HepG2 (cell line): Measurements from ENCODE around the gene ANO9. TPM values are rescaled to one million over a fixed set of nuclear protein-coding genes. Genes with fewer than 3 reads are reported as not detected.

Experiments used
- EP300 ChIP-seq, 3 experiments: sonication (generic) in 1 of 3; formaldehyde crosslinking in 1 of 3; IDR thresholded peaks; 2 replicates each; pipeline versions ENCODE4 v1.5.1 to v1.6.1; 2011 to 2020; ENCODE audit warnings: low read depth in 2 of 3, low read length in 2 of 3, borderline replicate concordance in 1 of 3, improper control_type of control experiment in 1 of 3, mild to moderate bottlenecking in 1 of 3, missing genetic modification reagents in 1 of 3, moderate library complexity in 1 of 3
- HOXA5 ChIP-seq: sonication (generic); formaldehyde crosslinking; IDR thresholded peaks from 2 replicates; pipeline ENCODE4 v1.4.0; 2020; ENCODE audit warnings: missing genetic modification reagents
- MAZ ChIP-seq, 2 experiments: sonication (generic) in 1 of 2; formaldehyde crosslinking in 1 of 2; IDR thresholded peaks; 2 replicates each; pipeline versions ENCODE4 v1.5.0 to v1.6.1; 2012 to 2020; ENCODE audit warnings: low read depth in 2 of 2, mild to moderate bottlenecking in 2 of 2, borderline replicate concordance in 1 of 2, improper control_type of control experiment in 1 of 2, low read length in 1 of 2, missing genetic modification reagents in 1 of 2, moderate library complexity in 1 of 2
- PHF21A ChIP-seq: sonication (generic); formaldehyde crosslinking; IDR thresholded peaks from 2 replicates; pipeline ENCODE4 v1.5.0; 2020; ENCODE audit warnings: mild to moderate bottlenecking, missing genetic modification reagents
- TAF1 ChIP-seq: sonication (generic); formaldehyde crosslinking; IDR thresholded peaks from 2 replicates; pipeline ENCODE4 v1.4.0; 2020; ENCODE audit warnings: missing genetic modification reagents
- TIGD3 ChIP-seq: sonication (generic); formaldehyde crosslinking; IDR thresholded peaks from 2 replicates; pipeline ENCODE4 v1.5.1; 2020; ENCODE audit warnings: mild to moderate bottlenecking, missing genetic modification reagents, borderline replicate concordance
- ZNF264 ChIP-seq: sonication (generic); formaldehyde crosslinking; IDR thresholded peaks from 2 replicates; pipeline ENCODE4 v1.4.0; 2020; ENCODE audit warnings: missing genetic modification reagents
- ZNF550 ChIP-seq: sonication (generic); formaldehyde crosslinking; IDR thresholded peaks from 2 replicates; pipeline ENCODE4 v1.4.0; 2020; ENCODE audit warnings: mild to moderate bottlenecking, missing genetic modification reagents, borderline replicate concordance
- polyA plus RNA-seq, 8 experiments: library from polyadenylated mRNA; depleted of rRNA in 3 of 8; stranded (reverse) in 7 of 8; unstranded in 1 of 8; fragments of >200 nt; fragmentation: Illumina TruSeq in 4 of 8; extraction: Trizol in 4 of 8; gene quantifications; 2 replicates each; pipeline versions ENCODE4 v1.2.1 to v1.2.3, GENCODE V29; 2011 to 2016; ENCODE audit warnings: low read depth in 4 of 8, missing spikeins in 1 of 8, mixed read lengths in 1 of 8; ENCODE audit not compliant: insufficient read depth in 1 of 8
- total RNA-seq, 5 experiments: library from RNA; depleted of rRNA; stranded (reverse); fragments of >200 nt; fragmentation: Illumina TruSeq; extraction: Trizol; gene quantifications; 2 replicates each; pipeline ENCODE4 v1.2.3, GENCODE V29; 2016; ENCODE audit warnings: low read depth in 1 of 5
- TF ChIP-seq, protein P1 (sequence below): sonication (generic); formaldehyde crosslinking; IDR thresholded peaks from 2 replicates; pipeline ENCODE4 v1.5.1; 2020; ENCODE audit warnings: missing genetic modification reagents, mild to moderate bottlenecking, borderline replicate concordance
- TF ChIP-seq, protein P2 (sequence below): sonication (generic); formaldehyde crosslinking; IDR thresholded peaks from 2 replicates; pipeline ENCODE4 v1.4.0; 2020; ENCODE audit warnings: missing genetic modification reagents
- TF ChIP-seq, protein P3 (sequence below): sonication (generic); formaldehyde crosslinking; IDR thresholded peaks from 2 replicates; pipeline ENCODE4 v1.4.0; 2020; ENCODE audit warnings: missing genetic modification reagents
- TF ChIP-seq, protein P4 (sequence below): sonication (generic); formaldehyde crosslinking; IDR thresholded peaks from 2 replicates; pipeline ENCODE4 v1.8.0; 2022; ENCODE audit warnings: missing genetic modification reagents, mild to moderate bottlenecking, inconsistent platforms, borderline replicate concordance
- TF ChIP-seq, protein P5 (sequence below): IDR thresholded peaks from 2 replicates; pipeline ENCODE4 v1.6.1; 2018; ENCODE audit warnings: missing genetic modification reagents, mild to moderate bottlenecking, missing compliant biosample characterization

Gene ANO9
- total and polyA plus RNA-seq, 2 of the 13 experiments (the other 11 are each of a cell fraction or from before 2014, with no cell fraction given): 8.9 to 14.3 TPM

DNA sequence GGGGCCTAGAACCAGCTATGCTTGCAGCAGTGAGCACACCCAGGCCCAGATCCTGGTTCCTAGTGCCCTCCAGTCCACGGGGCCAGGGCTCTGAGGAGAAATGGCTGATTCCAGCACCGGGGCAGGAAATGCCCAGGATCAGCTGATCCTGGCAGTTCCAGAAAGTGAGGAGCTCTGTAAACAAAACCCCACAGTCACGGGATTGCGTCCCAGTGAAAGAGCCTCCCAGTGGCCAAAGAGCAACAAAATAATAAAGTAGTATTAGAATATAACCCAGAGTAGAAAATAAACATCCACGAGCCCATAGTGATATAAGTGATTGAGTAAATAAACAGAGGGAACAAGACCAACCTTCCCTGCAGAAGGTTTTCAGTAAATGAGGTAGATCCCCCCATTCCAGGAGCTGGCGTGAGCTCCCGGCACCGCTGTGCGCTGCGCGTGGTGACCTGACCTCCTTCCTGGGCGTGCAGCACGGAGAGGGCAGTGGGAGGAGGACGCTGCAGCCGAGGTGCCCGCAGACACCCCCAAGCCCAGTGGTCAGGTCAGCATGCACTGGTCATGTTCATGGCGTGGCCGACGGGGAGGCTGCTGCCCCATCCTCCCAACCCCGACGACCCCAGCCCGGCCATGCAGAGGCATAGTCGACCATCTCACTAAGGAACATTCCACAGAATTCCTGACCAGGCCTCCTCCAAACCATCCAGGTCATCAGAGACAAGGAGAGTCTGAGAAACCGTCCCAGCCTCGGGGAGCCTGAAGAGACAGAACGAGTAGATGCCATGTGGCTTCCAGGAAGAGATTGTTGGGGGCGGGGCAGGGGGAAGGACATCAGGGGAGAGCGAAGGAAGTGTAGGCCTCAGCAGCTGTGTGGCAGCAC lies 28.1 kb upstream of the ANO9 start (continued):
- TF ChIP-seq, protein P1, sequence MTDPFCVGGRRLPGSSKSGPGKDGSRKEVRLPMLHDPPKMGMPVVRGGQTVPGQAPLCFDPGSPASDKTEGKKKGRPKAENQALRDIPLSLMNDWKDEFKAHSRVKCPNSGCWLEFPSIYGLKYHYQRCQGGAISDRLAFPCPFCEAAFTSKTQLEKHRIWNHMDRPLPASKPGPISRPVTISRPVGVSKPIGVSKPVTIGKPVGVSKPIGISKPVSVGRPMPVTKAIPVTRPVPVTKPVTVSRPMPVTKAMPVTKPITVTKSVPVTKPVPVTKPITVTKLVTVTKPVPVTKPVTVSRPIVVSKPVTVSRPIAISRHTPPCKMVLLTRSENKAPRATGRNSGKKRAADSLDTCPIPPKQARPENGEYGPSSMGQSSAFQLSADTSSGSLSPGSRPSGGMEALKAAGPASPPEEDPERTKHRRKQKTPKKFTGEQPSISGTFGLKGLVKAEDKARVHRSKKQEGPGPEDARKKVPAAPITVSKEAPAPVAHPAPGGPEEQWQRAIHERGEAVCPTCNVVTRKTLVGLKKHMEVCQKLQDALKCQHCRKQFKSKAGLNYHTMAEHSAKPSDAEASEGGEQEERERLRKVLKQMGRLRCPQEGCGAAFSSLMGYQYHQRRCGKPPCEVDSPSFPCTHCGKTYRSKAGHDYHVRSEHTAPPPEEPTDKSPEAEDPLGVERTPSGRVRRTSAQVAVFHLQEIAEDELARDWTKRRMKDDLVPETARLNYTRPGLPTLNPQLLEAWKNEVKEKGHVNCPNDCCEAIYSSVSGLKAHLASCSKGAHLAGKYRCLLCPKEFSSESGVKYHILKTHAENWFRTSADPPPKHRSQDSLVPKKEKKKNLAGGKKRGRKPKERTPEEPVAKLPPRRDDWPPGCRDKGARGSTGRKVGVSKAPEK (CRISPR knock-in tag): no peak
- TF ChIP-seq HOXA5 (CRISPR knock-in tag): 0 out of 2 replicates have a peak, but pooled peaks have one; percentile 53
- no peak for TF ChIP-seq ZNF550
- TF ChIP-seq EP300 (IDR thresholded peaks at IDR 0.05; ENCODE audit: low read depth in 2 of 2, low read length in 2 of 2): peak in 1 of 2 experiments; percentile 52; a peak in 2 of 4 replicates
- TF ChIP-seq EP300 (CRISPR knock-in tag; IDR thresholded peaks at IDR 0.05; ENCODE audit: borderline replicate concordance): no peak
- TF ChIP-seq, protein P2, sequence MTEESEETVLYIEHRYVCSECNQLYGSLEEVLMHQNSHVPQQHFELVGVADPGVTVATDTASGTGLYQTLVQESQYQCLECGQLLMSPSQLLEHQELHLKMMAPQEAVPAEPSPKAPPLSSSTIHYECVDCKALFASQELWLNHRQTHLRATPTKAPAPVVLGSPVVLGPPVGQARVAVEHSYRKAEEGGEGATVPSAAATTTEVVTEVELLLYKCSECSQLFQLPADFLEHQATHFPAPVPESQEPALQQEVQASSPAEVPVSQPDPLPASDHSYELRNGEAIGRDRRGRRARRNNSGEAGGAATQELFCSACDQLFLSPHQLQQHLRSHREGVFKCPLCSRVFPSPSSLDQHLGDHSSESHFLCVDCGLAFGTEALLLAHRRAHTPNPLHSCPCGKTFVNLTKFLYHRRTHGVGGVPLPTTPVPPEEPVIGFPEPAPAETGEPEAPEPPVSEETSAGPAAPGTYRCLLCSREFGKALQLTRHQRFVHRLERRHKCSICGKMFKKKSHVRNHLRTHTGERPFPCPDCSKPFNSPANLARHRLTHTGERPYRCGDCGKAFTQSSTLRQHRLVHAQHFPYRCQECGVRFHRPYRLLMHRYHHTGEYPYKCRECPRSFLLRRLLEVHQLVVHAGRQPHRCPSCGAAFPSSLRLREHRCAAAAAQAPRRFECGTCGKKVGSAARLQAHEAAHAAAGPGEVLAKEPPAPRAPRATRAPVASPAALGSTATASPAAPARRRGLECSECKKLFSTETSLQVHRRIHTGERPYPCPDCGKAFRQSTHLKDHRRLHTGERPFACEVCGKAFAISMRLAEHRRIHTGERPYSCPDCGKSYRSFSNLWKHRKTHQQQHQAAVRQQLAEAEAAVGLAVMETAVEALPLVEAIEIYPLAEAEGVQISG (CRISPR knock-in tag): peak; percentile 52; the same call in 1 of the 2 replicates
- TF ChIP-seq TIGD3 (CRISPR knock-in tag): no peak
- TF ChIP-seq MAZ (IDR thresholded peaks at IDR 0.05; ENCODE audit: borderline replicate concordance, low read depth, low read length): peak; percentile 60; the same call in 1 of the 2 replicates
- no peak for TF ChIP-seq MAZ (CRISPR knock-in tag; IDR thresholded peaks at IDR 0.05; ENCODE audit: low read depth)
- TF ChIP-seq, protein P3, sequence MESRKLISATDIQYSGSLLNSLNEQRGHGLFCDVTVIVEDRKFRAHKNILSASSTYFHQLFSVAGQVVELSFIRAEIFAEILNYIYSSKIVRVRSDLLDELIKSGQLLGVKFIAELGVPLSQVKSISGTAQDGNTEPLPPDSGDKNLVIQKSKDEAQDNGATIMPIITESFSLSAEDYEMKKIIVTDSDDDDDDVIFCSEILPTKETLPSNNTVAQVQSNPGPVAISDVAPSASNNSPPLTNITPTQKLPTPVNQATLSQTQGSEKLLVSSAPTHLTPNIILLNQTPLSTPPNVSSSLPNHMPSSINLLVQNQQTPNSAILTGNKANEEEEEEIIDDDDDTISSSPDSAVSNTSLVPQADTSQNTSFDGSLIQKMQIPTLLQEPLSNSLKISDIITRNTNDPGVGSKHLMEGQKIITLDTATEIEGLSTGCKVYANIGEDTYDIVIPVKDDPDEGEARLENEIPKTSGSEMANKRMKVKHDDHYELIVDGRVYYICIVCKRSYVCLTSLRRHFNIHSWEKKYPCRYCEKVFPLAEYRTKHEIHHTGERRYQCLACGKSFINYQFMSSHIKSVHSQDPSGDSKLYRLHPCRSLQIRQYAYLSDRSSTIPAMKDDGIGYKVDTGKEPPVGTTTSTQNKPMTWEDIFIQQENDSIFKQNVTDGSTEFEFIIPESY (CRISPR knock-in tag): peak; percentile 75; the same call in 1 of the 2 replicates
- 0 out of 2 replicates have a peak, but pooled peaks have one; percentile 25 for TF ChIP-seq ZNF264 (CRISPR knock-in tag)
- TF ChIP-seq PHF21A (CRISPR knock-in tag): peak; percentile 54; the same call in 1 of the 2 replicates
- TF ChIP-seq, protein P4, sequence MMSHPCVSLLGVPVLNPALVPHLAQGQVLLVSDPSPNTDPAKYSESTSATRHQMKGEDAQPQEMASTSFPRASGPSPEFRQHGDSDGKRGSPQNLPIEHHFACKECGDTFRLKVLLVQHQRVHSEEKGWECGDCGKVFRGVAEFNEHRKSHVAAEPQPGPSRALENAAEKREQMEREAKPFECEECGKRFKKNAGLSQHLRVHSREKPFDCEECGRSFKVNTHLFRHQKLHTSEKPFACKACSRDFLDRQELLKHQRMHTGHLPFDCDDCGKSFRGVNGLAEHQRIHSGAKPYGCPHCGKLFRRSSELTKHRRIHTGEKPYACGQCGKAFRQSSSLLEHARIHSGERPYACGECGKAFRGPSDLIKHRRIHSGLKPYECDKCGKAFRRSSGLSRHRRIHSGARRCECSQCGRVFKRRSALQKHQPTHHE (CRISPR knock-in tag): 0 out of 2 replicates have a peak, but pooled peaks have one; percentile 18
- TF ChIP-seq, protein P5, sequence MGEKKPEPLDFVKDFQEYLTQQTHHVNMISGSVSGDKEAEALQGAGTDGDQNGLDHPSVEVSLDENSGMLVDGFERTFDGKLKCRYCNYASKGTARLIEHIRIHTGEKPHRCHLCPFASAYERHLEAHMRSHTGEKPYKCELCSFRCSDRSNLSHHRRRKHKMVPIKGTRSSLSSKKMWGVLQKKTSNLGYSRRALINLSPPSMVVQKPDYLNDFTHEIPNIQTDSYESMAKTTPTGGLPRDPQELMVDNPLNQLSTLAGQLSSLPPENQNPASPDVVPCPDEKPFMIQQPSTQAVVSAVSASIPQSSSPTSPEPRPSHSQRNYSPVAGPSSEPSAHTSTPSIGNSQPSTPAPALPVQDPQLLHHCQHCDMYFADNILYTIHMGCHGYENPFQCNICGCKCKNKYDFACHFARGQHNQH (CRISPR knock-in tag): peak; percentile 62; the same call in 1 of the 2 replicates
- TF ChIP-seq TAF1 (CRISPR knock-in tag): peak; percentile 63
